Right hindlimb (tissue), 1 donor: Measurements from ENCODE around the gene KAT8.
A peak's percentile ranks its signal among the peaks of the same experiment; 100 is the strongest.

Experiments
- DNase-seq: peaks from one replicate; pipeline ENCODE4 v3.0.0-alpha.2; 2018

KAT8 gene

DNA sequence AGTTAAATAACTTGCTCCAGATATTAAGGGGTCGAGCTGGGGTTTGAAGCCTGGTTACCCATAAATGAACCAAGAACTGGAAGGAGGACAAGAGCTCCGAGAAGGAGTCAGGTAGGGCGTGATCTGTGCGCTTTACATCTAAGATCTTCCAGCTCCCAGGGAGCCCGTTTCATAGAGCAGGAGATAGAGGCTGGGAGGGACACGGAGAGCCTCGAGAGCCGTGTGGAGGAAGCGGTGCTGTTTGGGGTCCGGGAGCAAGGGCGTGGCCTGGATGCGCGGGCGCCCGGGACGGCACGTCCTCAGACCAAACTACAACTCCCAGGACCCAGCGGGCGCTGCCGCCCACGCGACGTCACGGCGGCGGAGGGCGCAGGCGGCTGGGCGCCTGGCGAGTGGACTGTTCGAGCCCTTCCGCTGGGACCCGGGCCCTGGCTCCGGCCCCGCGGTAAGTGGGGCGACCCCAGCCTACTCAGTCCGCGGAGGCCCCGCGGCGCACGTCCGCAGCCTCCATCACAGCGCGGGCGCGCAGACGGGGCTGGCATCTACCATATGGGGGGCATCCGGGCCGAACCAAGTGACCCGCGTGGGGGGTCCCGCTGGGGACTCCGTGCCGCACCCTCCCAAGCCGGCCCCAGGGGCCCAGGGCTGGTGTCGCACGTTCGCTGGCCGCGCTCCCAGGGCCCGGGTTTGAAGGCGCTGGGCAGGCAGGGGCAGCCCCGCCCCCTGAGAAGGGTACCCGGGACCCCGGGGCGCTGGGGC lies 9.2 kb upstream of the KAT8 start, which contains the start of gene BCKDK:
Gene BCKDK, plus strand, starts transcription at position 352 of the 759 bp plus-strand sequence. CDS start 838 bp downstream, outside the sequence.
- peak; percentile 87 for DNase-seq

DNA sequence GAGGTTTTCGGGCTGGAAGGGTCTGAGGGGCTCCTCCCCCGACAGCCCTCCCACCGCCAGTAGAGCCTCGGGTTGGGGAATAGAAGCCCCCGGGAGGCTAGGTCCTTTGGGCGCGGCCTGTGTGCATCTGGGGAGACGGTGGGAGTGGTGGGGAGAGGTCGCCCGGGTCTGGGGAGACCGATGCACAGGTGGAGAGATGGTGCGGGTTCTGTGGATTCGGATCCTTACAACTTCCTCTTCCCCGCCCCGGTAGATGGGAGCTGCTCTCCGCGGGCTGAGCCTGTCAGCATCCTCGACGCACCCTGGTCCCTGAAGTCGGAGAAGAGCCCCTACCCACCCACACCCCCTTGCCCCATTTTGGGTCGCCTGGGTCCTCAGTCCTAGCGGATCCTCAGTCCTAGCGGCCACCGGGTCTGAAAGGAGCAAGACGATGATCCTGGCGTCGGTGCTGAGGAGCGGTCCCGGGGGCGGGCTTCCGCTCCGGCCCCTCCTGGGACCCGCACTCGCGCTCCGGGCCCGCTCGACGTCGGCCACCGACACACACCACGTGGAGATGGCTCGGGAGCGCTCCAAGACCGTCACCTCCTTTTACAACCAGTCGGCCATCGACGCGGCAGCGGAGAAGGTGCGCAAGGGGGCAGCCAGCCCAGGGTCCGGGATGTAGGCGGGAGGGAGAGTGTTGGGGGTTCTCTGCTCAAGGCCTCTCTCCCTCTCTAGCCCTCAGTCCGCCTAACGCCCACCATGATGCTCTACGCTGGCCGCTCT lies 8.5 kb upstream of the KAT8 start:
- no peak for DNase-seq

DNA sequence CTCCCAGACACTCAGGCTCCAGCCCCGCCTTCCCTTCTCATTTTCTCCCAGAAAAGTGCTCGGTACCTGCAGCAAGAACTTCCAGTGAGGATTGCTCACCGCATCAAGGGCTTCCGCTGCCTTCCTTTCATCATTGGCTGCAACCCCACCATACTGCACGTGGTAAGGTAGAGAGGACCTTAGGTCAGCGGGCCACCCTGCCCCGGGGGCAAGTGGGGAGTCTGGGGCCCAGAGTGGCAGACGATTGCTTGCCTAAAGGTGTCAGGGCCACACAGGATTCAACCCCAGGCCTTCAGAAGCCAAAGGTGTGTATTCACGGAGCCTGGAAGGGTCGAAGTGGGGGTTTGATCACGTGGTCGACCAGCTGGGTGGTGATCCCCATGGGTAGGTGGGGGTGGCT lies 7.8 kb upstream of the KAT8 start:
- DNase-seq, result no peak

DNA sequence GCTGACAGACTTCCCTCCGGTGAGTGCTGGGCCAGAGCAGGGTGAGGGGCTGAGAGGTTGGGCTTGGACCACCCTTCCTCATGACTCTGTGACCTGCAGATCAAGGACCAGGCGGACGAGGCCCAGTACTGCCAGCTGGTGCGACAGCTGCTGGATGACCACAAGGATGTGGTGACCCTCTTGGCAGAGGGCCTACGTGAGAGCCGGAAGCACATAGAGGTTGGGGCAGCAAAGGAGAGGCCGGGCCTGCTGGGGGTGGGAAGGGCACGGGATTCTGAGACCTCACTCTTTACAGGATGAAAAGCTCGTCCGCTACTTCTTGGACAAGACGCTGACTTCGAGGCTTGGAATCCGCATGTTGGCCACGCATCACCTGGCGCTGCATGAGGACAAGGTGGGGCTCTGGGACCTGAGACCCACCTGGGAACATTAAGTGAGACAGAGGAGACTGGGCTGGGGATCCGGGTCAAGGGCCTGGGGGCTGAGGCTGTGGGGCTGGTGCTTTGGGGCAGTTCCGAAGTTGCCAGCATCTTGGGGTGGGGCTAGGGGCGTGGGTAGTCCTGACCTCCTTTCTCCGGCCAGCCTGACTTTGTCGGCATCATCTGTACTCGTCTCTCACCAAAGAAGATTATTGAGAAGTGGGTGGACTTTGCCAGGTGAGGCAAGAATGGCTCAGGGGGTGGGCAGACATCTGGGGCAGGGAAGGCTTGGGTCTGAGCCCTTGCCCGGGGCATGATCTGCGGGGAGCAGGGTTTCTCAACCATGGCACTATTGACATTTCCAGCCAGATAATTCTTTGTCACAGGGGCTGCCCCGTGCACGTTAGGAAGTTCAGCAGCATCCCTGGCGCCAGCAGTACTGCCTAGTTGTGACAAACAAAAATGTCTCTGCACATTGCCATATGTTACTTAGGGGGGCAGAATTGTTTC lies 7.1 kb upstream of the KAT8 start:
- DNase-seq, result no peak

DNA sequence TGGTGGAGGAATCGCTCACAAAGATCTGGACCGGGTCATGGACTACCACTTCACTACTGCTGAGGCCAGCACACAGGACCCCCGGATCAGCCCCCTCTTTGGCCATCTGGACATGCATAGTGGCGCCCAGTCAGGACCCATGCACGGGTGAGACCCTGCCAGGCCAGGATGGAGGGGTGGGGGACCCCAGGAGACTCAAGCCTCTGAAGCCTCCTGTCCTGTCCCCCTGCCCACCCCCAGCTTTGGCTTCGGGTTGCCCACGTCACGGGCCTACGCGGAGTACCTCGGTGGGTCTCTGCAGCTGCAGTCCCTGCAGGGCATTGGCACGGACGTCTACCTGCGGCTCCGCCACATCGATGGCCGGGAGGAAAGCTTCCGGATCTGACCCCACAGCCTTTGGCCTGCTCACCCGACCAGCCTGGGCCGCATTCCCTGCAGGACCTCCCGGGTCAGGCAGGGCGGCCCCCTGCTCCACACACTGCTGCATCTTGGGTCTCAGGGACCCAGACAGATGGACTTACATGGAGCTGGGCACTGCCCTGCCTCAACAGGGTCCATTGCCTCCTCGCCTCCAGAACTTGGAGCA lies 5.5 kb upstream of the KAT8 start:
- no peak for DNase-seq

DNA sequence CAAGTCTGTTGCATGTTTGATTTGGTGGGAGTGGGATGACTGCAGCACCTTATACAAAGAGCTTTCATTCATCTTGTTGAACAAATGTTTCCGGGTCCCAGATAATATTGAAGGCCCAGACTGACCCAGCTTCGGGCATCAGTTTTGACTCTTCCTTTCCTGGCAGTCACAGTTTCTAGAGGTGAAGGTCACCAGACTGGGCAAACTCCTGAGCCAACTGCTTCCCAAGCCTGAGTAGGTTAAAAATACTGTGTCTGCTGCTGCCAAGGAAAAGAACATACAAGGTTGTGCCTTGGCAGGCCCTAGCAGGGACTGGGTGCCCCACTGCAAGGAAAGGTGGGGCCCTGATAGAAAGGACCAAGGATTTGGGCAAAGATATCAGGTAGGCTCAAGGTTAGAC lies 4.8 kb upstream of the KAT8 start:
- no peak for DNase-seq

DNA sequence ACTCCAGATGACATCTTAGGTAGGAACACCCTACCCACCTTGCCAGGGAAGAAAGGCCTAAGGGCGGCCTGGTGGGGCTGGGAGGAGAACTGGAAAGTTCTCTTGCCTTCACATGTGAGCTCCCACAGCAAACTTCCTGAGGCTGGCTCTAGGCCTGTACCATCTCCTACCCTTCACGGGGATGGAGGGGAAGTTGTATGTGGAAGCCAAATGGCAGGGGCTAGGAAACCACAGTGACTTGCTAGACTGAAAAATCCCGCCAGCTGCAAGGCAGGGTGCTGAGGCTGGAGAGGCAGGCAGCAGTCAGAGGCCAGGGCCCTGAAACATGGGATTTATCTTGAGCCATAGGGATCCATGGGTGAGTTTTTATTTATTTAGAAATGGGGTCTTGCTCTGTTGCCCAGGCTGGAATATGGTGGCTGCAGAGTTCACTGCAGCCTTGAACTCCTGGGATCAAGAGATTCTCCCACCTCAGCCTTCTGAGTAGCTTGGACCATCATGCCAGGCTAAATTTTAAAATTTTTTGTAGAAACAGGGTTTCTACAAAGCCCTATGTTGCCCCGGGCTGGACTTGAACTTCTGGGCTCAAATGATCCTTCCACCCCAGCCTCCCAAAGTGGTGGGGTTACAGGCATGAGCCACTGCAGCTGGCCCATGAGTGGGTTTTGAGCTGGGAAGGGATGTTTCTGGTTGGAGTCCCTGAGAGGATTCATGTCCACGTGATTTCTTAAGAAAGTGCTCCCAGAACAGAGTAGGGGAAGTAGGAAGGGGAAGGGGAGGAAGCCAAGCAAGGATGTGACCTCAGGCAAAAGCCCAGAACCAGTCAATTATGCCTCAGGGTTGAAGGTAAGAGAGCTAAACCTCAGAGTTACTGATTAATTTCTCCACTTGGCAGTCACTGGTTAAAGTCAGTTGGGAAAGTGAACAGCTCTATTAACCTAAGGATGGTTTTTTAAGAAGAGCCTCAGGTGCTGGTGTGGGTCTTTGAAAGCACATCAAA lies 4.0 kb upstream of the KAT8 start:
- no peak for DNase-seq

DNA sequence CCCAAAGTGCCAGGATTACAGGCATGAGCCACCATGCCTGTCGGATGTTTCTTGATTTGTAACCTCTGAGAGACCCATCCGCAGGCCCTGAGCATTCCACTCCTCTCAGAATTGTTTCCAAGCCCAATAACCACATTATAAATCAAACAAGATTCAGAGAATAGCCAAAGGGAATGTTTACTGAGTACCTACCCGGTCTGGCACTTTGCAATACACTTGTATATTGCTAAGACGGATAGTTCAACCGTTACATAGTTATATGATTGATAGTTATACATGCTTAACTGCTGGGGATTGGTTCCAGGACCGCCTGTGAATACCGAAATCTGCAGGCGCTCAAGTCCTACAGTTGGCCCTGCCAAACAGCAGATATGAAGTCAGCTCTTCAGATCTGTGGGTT lies 3.0 kb upstream of the KAT8 start:
- DNase-seq, result no peak

DNA sequence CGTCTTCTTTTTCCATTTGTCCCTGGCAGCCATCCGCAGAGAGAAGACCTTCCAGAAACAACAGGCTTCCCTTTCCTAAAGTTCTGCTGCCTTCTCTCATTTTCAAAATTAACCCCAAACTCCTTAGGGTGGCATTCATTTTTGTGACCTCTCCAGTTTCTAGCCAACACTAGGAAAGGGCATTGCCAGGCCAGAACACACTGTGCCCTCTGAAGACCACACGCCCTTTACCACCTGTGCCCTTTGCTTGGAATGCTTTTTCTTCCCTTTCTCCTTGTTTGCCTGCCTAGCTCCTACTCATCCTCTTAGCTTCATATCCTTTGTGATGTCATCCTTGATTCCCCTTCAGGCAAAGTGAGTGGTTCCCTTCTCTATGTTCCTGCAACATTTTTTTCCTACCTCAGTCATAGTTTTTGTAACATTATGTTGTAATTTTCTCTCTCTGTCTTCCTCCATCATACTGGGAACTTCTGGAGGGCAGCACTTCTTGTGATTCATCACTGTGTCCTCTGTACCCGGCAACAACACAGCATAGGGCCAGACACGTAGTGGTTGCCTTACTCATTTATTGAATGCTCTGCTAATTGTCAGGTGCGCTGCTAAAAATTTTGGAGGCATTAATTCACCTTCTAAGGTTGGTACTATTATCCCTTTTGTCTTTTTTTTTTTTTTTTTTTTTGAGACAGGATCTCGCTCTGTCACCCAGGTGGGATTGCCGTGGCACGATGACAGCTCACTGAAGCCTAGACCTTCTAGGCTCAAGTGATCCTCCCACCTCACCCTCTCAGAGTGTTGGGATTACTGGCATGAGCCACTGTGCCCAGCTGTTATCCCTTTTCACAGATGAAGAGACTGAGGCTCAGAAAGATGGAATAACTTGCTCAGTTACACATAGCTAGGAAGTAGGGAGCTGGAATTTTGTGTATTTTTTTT lies 1.0 kb downstream of the KAT8 start:
- DNase-seq, result no peak

DNA sequence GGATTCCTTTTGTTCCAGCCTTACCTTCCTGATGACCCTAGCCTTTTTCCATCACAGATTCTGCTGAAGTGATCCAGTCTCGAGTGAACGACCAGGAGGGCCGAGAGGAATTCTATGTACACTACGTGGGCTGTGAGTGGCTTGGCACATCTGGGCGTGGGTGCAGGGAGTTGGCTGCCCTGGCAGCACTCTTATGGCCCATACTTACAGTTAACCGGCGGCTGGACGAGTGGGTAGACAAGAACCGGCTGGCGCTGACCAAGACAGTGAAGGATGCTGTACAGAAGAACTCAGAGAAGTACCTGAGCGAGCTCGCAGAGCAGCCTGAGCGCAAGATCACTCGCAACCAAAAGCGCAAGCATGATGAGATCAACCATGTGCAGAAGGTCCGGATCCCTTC lies 2.7 kb downstream of the KAT8 start:
- DNase-seq, result no peak

DNA sequence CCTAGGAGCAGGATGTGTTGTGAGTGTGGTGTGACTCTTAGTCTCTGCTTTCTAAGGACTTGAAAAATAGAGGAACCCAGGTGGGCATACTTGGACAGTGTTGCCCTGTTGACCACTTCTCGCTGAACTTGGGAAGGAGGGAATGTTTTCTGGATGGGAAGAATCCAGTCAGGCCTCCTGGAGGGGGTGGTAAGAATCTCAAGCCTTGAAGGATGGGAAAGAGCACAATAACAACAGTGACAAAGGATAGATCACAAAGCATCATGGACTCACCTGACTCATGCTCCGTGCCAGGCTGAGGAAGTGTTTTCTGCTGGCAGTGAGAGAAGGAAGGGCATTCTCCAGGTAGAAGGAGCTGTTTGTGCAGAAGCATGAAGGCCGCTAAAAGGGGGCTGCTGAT lies 8.4 kb downstream of the KAT8 start:
- no peak for DNase-seq

DNA sequence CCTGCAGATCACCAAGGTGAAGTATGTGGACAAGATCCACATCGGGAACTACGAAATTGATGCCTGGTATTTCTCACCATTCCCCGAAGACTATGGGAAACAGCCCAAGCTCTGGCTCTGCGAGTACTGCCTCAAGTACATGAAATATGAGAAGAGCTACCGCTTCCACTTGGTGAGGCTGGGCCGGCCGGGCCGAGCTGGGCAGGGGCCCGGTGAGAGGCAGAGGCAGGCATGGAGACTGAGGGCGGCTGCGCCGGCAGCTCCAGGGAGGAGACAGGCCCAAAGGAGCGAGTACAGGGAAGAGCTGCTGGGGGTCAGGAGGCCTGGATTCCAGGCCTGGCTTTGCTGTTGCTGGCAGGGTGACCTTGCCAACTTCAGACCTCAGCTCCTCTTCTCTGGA lies 9.7 kb downstream of the KAT8 start:
- no peak for DNase-seq

DNA sequence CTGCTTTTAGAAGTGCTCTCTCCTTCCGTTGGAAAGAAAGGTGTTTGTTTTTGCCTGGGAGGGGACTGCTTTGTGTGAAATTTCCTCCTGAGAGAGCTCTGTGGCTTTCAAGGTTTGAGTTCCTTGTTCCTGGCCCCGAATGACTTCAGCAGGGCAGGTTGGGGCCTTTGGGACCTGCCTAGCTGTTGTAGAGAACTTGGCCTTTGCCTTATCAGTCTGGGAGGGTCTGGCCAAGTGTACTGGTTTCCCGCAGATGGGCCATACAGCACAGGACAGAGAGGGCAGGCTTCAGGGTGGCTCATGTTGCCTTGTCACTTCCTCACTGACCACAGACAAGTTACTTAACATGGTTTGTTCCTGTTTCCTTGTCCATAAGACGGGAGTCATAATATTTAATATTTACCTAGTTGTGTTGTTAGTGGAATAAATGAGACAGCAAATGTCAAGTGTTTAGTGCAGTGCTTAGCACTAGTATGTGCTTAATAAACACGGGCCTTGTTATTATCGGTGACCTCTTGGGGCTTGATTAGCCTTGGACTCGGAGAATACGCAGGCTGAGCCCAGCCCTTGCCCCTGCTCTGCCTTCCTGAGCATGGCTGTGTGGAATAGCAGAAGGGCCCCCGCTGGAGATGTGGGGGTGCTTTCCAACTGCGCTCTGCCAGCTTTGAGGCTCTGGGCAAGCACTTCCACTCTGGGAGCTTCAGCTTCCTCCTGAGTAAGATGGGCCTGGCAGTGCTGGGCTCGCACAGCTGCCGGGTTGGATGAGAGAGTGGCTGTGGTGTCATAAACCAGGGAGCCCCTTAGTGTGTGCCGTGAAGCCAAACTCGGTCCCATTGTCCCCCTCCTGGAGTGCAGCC lies 11.5 kb downstream of the KAT8 start:
- no peak for DNase-seq

DNA sequence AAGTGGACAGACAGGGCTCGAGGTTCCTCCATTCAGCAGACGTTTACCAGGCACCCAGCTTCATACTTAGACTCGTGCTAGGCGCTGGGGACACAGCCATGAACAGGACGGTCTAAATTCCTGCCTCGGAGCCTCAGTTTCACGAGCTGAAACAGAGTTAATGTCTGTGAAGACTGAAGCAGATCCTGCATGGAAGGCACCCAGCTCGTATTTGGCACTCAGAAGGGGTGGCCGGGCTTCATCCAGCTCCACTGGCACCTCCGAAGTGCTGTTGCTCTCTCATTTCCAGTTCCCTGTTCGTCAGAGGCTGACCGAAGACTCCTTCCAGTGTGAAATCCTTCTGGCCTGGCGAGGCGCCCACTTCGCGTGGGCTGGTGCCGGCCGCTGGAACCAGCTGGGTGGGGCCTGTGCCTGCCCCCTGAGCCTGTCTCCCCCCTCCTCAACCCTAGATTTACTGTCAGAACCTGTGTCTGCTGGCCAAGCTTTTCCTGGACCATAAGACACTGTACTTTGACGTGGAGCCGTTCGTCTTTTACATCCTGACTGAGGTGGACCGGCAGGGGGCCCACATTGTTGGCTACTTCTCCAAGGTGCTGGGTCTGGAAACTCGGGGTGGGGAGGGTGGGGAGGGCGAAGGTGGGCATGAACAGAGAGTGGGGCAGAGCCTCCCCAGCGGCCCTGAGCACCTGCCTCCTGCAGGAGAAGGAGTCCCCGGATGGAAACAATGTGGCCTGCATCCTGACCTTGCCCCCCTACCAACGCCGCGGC lies 12.3 kb downstream of the KAT8 start:
- DNase-seq, result no peak

DNA sequence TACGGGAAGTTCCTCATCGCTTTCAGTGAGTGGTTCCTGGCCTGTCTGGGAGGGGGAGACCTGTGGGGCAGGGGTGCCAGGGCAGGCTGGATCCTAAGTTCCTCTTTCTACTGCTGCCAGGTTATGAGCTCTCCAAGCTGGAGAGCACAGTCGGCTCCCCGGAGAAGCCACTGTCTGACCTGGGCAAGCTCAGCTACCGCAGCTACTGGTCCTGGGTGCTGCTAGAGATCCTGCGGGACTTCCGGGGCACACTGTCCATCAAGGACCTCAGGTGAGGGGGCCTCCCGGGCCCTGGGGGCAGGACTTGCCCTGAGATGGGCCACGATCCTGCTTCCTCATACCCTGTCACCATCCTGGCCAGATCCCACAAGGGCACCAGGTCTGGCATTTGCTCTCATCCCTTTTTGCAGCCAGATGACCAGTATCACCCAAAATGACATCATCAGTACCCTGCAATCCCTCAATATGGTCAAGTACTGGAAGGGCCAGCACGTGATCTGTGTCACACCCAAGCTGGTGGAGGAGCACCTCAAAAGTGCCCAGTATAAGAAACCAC lies 12.9 kb downstream of the KAT8 start:
- DNase-seq, result no peak

DNA sequence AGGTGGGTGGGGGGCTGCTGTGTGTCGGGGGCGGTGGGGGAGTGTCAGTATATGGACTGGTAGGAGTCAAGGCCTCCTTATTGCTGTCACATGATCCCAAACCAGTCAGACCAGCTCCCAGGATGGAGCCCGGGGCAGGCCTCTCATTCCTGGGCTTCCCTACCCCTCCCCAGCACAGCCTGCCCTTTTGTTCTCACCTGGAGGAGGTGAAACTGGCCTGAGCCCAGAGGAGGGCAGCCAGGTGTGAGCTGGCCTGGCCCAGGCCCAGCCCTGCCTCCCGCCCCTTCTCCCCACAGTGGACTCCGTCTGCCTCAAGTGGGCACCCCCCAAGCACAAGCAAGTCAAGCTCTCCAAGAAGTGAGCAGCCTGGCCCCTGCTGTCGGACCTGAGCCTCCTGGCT lies 13.4 kb downstream of the KAT8 start:
- DNase-seq, result no peak

DNA sequence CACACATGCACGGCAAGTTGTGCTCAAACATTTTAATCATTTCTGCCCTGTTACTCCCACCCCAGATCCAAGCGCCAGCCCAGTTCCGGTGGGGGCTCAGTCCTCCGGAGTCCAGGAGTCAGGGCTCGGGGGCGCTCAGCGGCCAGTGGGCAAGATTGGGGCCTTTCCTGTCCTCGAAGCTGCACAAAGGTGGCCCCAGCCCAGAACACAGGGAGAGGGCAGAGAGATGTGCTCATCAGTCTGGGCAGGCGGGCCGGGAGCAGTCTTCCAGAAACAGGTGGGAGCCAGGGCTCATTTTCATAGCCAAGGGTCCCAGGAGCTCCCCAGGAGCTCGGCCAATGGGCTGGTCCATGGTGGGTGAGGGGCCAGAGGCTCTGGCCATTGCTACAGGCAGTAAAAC lies 14.0 kb downstream of the KAT8 start:
- no peak for DNase-seq

DNA sequence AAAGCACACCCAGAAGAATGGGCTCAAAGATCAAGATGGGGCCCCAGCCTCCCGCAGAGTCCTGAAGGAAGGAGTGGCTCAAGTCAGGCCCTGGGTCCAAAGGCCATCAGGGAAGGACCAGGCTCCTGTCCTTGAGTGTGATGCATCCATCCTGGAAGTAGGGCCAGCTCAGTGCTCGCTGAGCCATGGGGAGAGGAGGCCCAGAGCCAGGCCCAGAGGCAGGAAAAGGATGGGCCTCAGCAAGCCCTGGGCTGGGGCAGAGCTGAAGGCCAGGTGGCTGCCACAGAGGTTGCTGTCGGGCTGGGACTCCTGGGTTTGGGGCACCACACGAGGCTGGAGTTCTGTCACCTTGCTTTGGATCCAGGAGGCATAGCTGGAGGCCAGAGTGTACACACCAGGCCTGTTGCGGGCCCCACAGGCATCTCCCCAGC lies 14.4 kb downstream of the KAT8 start:
- no peak for DNase-seq
